HG02610 (cell line): ENCODE results near the gene HOXD11.

Source experiments
- ATAC-seq: cut with Tn5 transposase; IDR thresholded peaks from one replicate; pipeline ENCODE4 v1.9.1; 2021; ENCODE audit warnings: mild to moderate bottlenecking, moderate library complexity; ENCODE audit not compliant: unreplicated experiment

HOXD11 gene

DNA sequence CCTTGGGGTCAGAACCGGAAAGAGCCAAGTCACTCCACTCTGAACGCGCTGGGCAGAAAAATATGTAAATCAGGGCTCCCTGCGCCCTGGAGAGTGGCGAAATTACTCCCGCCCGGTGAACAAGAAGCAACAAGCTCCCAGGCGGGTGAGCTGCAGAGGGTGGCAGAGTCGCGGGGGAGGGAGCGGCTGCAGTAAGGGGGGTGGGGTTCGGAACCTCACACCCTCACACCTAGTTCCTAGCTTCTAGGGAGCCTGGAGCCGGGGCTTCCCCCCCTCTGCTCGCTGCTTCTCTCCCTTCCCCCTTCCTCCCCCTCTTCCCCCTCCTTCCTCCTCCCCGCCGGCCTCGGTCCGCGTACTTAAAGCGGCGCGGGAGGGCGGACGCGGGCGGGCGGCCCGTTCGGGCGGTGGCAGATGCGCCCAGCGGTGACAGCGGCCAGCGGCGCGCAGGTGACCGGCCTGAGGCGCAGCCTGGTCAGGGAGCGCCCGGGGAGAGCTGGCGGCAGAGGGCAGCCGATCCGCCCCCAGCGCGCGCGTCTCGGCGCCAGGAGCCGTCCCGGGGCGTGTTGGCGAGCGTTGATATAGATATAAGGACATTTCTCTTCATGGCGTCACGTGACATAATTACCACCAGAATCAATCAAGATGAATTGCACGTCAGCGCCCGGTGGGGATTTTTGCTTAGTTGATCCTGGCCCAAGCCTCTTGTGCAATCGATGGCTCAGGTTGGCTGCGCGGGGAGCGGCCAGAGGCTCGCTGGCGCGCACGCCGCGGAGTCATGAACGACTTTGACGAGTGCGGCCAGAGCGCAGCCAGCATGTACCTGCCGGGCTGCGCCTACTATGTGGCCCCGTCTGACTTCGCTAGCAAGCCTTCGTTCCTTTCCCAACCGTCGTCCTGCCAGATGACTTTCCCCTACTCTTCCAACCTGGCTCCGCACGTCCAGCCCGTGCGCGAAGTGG, at the start of gene HOXD11:
TSS of gene HOXD11 (plus strand) at position 700 of the 959 bp plus-strand sequence. CDS start at position 776, 76 bp downstream.
- ATAC-seq: no peak

DNA sequence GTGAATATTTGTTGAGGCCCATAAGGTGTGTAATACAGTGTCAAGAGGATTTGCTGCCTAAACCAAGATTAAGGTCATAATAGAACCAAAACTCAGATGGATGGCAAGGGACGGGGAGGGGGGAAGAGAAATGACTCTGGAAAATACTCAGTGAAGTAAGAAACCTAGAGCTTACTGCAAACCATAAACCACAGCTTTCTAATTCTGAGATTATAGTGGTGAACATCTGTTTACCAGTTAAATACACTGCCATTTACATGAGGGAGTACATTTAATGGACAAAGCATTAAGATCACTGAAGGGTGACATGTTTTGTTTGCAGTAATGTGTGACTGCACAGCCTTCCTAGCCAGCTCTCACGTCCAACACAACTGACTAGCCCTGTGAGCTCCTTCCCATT, 43.1 kb upstream of the HOXD11 start:
- peak; percentile 78 for ATAC-seq

DNA sequence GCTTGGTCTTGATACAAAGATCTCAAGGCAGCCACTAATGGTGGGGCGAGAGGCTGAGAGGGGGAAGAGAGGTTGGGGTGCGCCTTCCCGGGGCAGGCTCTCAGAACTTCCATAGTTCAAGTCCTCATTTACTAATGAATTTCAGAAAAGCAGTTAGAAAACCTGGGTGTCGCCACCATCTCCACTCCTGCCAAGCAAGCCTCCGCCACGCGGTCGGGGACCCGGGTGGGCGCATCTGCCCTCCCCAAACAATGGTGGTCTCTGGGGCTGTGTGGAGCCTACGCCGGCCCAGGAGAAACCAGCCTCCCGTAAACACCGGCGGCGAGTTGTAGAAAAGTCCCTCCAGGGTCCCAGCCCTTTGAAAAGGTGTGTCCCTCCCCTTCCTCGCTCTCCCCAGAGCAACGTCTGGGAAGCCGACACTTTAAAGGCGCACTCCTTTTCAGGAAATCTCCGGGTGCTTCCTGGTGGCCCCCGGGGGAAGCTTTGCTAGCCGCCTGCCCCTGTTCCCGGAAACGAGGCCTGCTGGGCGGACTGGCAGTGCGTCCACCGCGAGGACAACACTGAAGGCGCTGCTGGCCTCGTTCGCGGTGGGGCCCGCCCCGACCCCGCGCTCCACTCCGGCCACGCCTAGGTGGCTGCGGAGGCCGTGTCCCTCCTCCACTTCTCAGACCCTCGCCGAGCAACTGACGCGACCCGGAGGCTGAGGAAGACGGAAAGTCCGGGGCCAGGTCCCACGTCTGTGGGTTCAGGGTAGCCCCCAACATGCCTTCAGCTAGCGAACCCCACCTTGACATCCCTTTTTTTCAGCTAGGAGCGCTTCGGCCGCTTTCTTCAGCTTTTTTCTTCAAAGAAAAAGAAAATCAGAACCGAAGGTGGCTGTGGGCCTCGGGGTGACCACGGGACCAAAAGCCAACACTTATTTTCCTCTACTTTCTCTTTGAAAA, 40.2 kb upstream of the HOXD11 start:
- no peak for ATAC-seq

DNA sequence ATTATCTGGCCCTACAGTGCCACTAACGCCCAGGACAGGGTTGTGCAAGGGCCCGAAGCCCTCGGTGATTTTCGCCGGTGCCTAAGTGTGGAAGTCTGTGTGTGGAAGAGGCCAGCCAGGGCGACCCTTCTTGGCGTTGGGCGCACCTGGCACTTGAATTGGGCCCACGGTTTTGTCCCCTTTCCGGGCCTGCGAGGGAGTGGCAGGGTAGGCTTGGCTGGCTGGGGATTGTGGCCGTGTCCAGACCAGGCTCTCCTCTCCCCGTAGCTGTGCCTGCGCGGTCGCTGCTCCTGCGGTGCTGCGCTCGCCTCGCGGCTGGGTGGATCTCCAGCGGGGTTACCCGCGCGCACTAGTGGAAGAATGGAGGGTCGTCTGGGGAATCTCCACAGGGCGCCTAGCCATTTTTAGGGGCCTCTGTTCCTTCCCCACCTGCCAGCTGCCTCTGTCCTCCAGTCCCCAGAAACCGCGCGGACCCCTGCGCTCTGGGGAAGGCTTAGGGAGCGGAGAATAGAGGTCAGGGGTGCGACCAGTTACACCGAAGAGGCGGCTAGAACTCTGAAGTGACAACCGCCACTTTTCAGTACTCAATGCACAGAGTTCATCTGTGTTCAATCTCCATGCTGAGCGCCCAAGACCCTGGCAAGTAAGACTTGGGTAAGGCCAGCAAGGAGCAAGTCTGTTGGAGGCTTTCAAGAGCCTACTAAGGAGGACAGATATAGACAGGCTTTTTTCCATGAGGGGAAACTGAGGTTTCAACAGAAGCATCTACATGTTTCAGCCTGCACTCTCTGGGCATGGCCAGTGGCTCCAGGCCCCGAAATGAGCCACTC, 39.3 kb upstream of the HOXD11 start:
- no peak for ATAC-seq

DNA sequence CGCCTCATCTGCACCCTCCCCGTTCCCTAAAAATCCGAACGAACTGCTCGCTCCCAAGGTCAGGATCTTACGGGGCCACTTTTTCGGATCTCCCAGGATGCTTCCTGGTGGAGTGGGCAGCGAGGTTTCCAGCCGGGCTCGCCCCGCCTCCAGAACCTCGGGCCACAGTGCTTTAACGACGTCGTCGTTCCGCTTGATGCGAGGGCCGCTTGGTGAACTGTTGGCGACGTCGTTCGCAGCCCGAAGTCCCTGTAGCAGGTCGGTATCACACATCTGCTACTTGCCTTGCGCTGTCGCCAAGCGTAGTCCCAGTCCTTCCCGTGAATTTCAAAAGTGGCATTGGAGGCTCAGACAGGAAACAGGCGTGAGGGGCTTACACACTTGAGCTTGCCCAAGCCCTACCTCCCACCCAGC, 38.7 kb upstream of the HOXD11 start:
- ATAC-seq: no peak

DNA sequence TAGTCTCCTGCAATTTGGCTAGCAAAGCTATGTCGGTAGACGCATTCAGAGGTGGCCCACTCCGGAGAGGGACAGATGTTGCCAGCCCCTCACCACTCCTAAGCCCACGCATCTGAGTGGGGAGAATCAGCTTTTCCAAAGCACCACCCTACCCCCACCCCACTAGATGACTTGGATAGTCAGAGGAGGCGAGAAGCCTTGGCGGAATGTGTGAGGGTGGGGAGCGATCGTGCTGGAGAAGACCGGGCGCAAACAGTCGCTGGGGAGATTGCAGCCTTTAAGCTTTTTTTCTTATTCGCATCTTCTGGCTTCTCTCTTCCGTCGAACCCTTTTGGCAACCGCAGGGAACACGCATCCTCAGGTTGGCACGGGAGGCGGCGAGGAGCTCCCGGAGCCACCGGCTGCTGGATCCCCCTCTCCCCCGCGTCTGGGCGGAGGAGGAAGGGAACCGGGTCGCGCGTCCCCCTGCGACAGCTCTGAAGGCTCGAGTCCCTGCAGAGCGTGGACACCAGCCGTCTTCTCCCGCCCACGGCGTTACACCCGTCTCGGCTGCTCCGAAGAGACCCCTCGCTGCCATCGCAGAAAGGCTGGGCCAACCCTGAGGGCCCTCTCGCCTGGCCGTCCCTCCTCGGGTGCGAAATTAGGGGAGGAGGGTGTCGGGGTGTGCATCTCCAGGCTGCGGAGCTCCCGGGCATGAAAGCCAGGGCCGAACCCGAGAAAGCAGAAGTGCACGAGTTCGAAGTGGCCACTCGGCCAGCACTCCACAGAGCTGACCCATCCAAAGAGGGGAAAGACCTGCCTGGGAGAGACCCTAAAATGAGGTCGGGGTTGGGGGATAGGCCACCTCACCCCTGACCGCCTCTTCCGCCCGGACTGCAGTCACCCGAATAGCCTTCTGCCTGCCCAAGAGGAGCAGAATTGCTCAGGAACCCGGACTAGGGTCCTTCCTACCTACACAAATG, 35.5 kb upstream of the HOXD11 start:
- no peak for ATAC-seq

DNA sequence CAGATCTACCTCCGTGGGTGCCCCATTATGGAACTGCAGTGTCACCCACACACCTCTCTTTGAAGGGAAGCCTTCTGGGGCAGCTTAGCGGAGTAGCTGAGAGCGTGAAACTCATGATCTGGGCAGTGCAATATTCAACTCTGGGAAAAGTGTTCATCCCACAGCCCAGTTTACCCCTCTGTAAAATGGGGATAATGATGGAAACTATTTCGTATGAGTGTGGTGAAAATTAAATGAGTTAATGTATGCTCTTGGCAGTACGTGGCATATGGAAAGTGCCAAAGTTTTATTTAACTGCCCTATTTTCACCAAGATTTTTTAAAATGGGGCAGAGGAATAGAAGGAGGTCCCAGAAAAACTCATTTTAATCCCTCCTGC, 34.8 kb upstream of the HOXD11 start:
- no peak for ATAC-seq

DNA sequence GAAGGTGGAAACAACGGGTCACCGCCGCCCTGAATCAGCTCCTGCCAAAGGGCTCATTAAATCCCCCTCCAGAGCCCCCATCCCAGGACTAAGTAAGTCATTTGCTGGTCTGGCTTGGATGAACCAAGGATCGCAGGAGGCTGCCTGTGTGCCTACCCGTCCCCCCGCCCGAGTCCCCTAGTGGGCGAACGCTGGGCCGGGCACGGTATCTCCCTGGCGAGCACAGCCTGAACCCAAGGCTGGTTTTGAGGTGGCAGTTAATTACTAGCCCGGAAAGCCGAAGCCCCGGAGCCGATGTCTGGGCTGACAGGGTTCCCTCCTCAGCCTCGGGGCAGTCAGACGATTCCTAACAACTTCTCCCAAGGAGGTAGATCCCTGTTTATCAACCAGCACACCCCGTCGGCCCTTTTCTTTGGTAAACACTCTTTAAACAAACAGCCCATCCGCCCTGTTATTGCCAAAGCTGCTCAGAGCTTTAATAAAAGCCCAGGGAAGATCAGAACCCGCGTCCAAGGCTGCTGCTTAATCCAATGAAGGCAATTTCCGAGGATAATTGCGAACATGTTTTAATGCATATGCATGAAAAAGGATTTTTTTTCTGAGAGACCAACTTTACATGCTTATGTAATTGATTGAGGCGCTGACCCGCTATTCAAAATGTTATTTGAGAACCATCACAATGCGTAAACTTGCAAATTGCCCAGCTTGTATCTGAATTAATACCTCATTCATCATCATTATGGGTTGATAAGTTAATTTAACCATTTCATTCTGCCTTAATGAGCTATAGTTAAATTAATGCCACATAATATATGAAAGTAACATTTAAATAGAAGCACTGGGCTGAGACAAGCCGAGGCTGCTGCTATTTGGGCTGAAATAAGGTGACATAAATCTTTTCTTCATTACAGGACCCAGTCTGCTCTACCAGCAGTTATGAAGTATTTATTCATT, 33.9 kb upstream of the HOXD11 start:
- ATAC-seq: no peak

DNA sequence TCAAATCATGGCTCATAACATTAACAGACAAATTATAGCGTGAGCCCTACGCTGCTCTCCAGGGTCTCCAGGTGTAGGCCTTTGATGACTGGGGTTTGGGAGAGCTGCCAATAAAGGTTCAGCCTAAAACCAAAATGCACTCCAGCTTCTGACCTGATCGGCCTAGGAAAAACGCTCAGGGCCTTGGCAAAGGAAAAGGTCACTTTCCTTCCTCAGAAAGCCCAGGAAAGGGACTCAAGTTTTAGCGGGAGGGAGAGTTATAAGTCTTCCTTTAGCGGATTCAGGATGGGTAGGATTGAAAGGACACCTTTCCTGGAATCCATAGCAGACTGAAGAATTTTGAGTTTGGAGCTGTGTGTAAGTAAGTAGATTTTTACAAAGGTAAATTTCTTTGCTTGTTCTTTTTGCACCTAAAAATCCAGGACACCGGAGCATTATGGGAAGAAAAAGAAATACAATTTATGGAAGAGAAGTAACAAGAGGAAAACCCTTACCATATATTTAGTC, 32.1 kb upstream of the HOXD11 start:
- no peak for ATAC-seq

DNA sequence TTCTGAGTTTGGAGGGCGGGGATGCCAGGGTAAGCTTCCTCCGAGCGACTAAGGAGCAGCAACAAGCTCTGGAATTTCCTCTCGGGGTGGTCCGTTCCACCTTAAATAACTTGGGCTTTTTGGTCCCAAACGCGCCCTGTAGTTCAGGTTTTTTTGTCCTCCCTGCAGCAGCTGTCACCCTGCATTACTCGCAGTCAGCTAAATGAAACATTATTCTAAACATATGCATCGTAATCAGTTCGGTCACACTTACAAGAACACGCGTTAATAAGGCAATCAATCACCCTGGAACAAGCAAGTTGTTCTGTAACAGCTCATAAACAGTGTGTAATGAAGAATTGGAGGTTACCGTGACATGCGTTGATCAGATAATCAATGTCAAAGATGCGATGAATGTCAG, 31.6 kb upstream of the HOXD11 start:
- ATAC-seq: no peak

DNA sequence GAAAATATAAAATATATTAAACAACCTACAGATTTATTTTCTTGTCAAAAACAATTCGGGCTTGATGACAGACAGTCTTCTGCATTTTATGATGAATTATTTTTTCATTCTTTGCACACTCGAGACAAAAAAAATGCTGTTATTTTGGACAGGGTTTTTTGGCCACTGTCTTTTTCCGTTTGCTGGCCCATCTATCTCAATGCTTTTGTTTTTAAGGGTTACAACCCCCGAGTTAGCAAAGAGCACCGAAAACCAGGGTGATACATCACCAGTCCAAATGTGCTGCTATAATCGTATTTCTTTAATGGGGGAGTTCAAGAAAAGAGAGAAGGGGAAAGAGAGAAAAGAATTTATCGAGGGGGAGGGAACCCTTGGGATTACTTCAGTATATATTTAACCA, 31.0 kb upstream of the HOXD11 start:
- no peak for ATAC-seq

DNA sequence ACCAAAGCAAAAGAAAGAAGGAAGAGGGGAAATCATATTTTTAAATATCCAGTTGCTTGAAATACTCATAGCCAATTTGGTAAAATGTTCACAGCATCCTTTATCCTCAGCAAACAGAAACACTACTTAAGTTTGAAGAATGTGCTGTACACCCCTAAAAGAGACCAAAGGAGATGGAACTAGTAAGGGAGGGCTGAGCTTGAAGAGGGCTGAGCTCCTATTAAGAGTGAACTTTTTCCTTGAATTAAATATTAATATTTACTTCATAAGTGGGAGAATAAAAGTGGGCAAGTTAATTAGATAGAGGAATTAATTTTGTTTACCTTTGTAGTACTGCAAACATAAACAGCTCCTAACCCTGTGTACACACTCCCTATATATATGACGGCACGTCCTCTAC, 30.3 kb upstream of the HOXD11 start:
- no peak for ATAC-seq

DNA sequence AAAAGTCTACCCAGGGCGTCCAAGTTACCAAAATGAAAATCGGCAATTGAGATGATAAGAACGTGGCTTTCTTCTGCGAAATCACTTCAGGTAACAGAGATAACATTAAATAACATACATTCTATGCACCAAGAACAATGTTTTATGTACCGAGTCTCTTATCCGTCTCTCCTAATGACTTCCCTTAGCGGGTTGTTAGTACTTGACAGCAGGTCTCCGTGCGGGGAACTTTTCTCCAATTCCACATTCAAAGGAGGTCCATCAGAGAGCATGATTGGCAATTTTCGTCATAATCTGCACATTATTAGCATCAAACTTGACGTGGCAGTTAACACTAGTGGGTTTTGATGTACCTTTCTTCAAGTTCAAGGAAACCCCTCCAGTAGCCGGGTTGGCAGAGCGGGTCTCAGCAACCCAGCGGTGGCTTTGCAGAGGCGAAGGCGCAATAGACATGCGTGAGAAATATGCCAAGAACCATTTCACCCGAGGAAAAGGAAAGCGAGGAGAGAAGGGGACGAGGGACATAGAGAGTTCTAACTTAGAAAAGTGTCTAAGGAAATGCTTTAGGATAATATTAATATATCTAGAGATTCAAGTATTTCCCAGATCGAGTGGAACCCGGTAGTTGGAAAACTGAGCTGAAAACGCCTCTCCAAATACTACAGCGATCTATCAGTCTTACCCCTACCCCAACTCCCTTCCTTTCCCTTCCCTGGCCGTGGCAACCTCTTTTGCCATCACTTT, 28.4 kb upstream of the HOXD11 start:
- ATAC-seq: no peak

DNA sequence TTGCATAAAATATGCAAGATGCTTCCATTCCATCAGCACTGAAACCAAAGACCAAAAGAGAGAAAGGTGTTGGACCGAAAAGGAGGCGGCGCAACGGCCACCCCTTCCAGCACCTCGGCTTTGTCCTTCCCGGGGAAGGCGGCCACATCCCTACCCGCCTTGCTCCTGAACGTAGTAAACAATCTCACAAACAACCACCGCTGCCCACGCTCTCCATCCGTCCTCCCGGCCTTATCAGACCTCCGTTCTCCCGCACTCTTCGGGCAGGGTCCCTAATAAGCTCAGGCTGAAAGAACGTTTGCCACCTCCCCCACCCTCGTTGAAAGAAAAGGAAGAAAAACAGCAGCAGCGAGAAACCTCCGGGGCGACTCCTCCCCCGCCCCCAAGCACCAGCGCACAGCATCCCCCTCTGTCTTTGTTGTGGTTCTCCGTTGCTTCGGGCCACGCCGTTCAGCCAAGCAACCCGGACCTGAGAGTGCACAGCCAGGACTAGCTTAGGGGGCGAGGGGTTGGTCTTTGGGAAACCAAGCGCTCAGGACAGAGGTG, 27.7 kb upstream of the HOXD11 start:
- no peak for ATAC-seq

DNA sequence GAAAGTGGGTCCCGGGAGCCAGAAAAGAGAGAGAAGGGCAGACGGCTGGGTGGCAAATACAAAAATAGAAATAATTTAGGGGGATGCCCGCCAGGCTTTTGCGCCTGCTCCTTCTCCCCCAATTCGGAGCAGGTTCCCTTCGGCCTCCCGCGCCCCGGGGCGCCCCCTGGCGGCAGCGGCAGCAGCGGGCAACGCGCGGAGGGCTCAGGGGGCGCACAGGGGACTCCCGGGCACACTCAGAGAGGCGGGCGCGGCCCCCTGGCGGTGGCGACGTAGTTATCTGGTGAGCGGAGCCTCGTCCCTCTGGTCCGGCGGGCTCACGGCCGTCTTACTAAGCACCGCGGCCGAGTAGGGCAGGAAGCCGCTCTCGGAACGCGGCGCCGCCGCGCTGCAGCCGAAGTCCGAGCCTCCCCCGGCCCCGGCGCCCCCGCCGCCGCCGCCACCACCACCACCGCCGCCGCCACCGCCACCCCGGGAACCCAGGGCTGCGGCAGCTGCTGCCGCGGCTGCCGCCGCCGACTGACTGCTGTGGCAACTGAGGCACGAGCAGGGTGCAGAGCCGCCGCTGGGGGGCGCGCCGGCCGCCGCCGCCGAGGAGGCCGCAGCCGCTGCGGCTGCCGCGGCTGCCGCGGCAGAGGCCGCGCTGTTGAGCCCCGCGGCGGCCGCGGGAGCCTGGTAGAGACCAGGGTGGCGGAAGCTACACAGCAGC, 27.1 kb upstream of the HOXD11 start:
- ATAC-seq: no peak

DNA sequence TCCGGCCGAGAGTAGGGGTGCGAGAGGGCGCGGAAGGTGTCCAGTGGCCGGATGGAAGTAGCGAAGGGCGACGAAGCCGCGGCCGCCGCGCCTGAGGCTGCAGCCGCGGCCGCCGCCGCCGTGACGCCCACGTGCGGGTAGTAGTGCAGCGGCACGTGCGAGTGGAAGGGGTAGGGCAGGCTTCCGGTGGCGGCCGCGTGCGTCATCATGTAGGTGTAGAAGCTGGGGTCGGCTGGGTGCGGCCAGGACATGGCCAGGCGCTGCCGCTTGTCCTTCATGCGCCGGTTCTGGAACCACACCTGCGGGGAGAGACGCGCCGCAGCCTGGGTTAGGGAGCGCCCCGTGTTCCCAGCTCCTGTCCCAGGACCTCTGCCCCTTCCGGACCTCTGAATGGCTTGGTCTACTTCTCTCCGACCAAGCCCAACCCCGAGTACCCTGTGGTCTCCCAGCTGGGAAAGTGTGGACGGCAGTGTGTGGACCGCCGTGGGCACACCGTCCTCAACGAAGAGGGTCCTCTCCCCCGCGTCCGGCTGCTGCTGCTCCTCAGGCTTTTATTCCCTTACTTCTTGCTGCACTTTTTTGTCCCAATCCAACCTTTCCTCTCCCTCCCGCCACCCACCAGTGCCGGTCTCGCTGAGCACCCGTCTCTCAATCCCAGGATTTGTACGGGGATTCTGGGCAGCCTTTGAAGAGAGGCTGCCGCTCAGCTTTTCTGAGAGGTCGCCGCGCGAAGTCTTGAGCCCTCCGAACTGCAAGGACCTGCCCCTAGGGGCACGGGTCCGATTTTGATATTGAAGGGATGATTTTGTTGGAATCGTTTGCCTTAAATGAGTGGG, 26.3 kb upstream of the HOXD11 start:
- ATAC-seq: no peak
